IPS-20b (cell line): Measurements from ENCODE around the gene MAN1A1.
"Not testable (repeated sequence)": the region's sequence is repeated elsewhere in the genome, so short reads cannot be mapped to it uniquely, and the experiment has no call there.

ENCODE experiments used
- H3K27ac ChIP-seq: one replicate; pipeline ENCODE4 v1.5.1; 2013; ENCODE audit warnings: low read length
- H3K27me3 ChIP-seq: 2 replicates; pipeline ENCODE4 v1.6.1; 2013; ENCODE audit warnings: mild to moderate bottlenecking, low read length, inconsistent platforms; ENCODE audit not compliant: insufficient read depth
- H3K36me3 ChIP-seq: 2 replicates; pipeline ENCODE4 v1.6.1; 2013; ENCODE audit warnings: low read depth, mild to moderate bottlenecking, inconsistent platforms, low read length, moderate library complexity; ENCODE audit not compliant: insufficient read depth
- H3K4me1 ChIP-seq: 2 replicates; pipeline ENCODE4 v1.6.1; 2013; ENCODE audit warnings: mild to moderate bottlenecking, control low read depth, inconsistent platforms, low read length, moderate library complexity; ENCODE audit not compliant: insufficient read depth
- H3K4me3 ChIP-seq: 2 replicates; pipeline ENCODE4 v1.5.1; 2013; ENCODE audit warnings: mild to moderate bottlenecking, low read length, inconsistent platforms
- H3K9ac ChIP-seq: 2 replicates; pipeline ENCODE4 v1.6.1; 2013; ENCODE audit warnings: low read depth, mild to moderate bottlenecking, inconsistent platforms, low read length, moderate library complexity
- H3K9me3 ChIP-seq: 2 replicates; pipeline ENCODE4 v1.6.1; 2013; ENCODE audit warnings: mild to moderate bottlenecking, low read depth, low read length, inconsistent platforms; ENCODE audit not compliant: insufficient read depth

Gene MAN1A1

DNA sequence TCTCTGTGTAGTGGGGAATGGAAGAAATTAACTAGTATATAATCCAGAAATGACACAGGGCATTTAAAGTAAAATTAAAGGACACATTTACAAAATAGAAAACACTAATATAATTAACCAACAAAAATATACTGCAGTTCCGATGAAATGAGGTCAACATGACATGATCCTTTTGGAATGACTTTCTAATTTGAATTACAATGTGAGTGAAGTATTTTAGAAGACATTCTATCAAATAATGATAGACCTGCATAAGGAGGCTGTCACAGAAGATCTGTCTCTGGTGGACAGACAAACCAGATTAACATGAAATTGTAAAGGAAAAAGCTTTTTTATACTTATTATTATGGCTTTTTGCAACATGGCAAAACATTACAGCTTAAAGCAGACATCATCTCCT lies 170.5 kb downstream of the MAN1A1 start:
- no peaks in the 10 kb centered on the region for H3K9me3 ChIP-seq
- no peak overlapping the region for H3K27ac ChIP-seq
- H3K27me3 ChIP-seq = no peaks in the 10 kb centered on the region
- no peak overlapping the region for H3K4me3 ChIP-seq
- H3K9ac ChIP-seq = no peak overlapping the region
- H3K4me1 ChIP-seq = no peaks in the 10 kb centered on the region; the same call in 1 of the 2 replicates
- no peaks in the 10 kb centered on the region for H3K36me3 ChIP-seq

DNA sequence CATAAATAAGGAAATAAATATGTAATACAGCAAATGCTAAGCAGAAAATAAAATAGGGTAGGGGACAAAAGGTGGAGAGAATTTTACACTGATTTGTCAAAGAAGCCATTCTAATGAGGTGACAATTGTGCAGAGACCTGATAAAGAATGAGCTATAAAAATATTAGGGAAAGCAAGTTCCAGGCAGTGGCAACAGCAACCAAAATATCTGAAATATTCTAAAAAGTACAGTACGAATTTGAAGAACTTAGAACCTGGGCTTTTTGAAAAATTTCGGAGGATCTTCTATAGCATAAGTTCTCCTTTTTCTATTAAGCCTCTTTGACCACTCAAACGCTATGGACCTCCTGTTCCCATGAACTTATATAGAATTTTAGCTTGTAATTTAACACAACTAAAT lies 173.1 kb downstream of the MAN1A1 start:
- Histone ChIP-seq H3K9me3 (no peaks in the 10 kb centered on the region), H3K4me1 (no peaks in the 10 kb centered on the region; the same call in 1 of the 2 replicates), H3K36me3 (no peaks in the 10 kb centered on the region), H3K9ac (no peak overlapping the region), H3K27me3 (no peaks in the 10 kb centered on the region), H3K27ac (no peak overlapping the region), H3K4me3 (no peak overlapping the region)

DNA sequence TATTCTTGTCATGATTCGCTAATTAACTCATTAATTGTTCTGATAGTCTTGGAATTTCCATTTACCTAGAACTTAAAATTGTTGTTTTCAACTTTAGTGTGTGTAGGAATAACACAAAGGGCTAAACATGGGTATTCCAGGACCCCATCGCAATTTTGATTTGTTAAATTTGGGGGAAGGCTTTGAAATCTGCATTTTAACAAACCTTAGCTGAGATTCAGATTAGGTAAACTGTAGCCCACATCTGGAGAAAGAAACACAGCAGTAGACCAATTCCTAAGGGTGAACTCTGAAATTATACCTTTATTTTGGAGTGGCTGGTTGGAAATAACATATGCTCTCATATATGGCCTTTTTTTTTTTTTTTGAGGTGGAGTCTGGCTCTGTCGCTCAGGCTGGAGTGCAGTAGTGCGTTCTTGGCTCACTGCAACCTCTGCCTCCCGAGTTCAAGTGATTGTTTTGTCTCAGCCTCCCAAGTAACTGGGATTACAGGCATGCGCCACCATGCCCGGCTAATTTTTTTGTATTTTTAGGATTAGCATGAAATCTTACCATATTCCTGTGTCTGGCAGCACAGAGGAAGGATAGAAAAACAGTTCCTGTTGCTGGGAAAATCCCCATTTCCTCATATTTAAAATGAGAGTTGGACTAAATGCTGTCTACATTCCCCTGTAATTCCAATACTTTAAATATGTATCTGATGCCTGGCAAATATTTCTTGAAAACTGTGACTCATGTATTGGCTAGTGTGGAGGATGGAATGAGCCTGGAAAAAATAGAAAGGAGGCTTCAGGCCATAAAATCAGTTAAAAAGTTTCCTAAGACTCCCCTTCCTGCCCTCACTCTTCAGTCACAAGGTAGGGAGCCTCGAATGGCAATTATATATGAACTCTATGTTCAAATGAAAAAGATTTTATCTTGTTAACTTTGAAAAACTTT lies 174.4 kb downstream of the MAN1A1 start:
- Histone ChIP-seq H3K27ac (no peak overlapping the region), H3K36me3 (no peaks in the 10 kb centered on the region), H3K9me3 (no peaks in the 10 kb centered on the region), H3K27me3 (no peaks in the 10 kb centered on the region), H3K4me3 (no peak overlapping the region), H3K4me1 (no peaks in the 10 kb centered on the region; the same call in 1 of the 2 replicates), H3K9ac (no peak overlapping the region)

DNA sequence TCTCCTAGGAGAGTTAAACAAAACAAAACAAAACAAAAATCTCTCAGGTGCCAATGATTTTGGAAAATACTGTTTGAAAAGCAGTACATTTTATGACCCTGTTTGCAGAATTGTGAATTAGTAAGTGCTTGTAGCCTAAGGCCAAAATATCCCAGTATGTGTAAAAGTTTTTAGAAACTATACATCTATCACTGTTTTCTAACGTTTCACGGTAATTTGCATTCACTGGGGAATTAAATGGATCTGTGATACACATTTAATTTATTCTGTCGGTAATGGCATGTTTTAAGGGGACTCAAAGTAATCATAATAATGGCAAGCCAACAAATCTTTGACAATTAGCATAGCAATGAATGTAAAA lies 175.5 kb downstream of the MAN1A1 start:
- Histone ChIP-seq H3K27ac (no peak overlapping the region), H3K9ac (no peak overlapping the region), H3K4me1 (no peaks in the 10 kb centered on the region; the same call in 1 of the 2 replicates), H3K9me3 (no peaks in the 10 kb centered on the region), H3K36me3 (no peaks in the 10 kb centered on the region), H3K4me3 (no peak overlapping the region), H3K27me3 (no peaks in the 10 kb centered on the region)

DNA sequence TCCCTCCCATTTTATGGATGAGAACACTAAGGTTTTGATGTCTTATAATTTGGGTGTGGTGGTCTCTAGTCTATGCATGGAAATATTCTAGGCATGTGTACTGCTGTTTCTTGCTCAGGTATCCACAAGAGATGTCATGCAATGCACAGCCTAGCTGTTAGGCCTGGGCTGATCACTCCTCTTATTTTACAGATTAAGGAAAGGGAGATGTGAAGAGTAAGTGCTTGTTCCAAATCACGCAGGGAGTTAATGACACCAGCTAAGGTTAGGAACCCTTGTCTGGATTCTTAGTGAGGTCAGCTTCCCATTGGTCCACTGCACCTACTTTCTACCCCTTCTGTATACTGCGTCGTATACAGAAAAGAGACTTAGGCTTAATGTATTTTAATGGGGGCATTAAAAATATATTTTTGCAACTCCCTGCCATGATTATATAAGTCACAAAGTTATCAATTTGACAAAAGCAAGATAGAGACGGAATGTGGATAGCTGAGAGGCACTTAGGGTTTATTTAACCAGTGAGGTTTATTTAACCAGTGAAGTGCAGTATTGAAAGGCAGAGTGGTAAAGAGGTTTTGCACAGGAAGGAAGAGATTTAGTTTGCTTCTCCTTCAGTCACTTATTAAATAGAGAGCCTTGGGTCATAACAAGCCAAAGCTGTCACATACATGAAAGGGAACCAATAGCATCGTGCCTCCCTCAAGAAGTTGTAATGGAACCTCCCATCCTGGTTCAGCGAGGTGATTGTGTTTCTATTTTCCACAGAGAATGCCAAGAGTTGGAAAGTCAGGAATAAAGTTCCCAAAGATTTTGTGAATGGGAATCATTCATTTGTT lies 176.1 kb downstream of the MAN1A1 start:
- Histone ChIP-seq H3K36me3 (no peaks in the 10 kb centered on the region), H3K9me3 (no peaks in the 10 kb centered on the region), H3K27ac (no peak overlapping the region), H3K4me1 (no peaks in the 10 kb centered on the region), H3K27me3 (no peaks in the 10 kb centered on the region), H3K9ac (no peak overlapping the region), H3K4me3 (no peak overlapping the region)

DNA sequence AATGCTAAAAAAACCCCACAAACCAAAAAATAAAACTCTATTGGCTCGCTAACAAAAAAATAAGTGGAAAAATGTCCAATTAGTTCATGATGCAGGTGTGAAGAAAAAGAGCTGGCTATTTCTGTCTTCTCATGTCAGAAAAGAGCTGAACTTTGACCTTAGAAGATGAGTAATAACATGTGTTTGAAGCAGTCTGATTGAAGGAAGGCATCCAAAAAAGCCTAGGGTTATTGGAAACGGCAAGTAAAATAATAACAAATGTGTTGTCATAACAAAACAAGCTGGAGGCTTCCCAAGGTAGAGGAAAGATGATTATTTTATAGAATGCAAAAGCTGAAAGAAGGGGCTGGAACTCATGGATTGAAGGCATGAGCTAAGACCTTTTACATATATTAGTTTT lies 176.7 kb downstream of the MAN1A1 start:
- H3K9ac ChIP-seq = no peak overlapping the region
- H3K36me3 ChIP-seq = no peaks in the 10 kb centered on the region
- H3K4me1 ChIP-seq = no peaks in the 10 kb centered on the region
- no peaks in the 10 kb centered on the region for H3K27me3 ChIP-seq
- no peaks in the 10 kb centered on the region for H3K9me3 ChIP-seq
- H3K27ac ChIP-seq = no peak overlapping the region
- no peak overlapping the region for H3K4me3 ChIP-seq

DNA sequence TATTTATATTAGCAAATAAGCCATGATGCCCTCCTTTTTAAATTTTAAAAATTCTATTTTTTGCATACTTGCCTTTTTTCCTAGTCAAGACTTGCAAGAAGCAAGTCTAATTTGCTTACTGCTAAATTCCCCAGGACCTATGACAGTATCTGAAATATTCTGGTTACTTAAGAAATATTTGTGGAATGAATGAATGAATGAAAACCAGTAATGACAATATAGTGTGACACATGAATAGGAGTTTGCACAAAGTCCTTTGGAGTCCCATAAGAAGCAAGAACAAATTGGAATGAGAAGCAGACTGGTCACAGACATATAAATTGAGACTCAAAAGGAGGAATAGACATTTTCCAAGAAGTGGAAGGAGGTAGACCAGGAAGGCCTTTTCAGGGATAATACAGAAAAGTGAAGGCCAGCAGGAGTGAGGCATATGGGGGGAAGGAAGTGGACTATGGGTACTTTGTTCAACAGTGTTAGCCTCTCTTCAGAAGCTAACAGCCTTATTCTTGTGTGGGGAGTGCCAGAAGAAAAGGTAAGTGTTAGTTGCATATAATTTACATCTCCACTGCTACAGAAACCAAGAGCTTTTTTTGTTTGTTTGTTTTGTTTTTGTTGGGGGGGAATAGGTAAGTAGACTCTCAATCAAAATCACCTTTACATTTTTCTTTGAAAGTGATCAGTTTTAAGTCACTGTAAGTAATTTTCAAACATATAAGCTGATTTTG lies 177.5 kb downstream of the MAN1A1 start:
- no peaks in the 10 kb centered on the region for H3K4me1 ChIP-seq
- H3K36me3 ChIP-seq = no peaks in the 10 kb centered on the region
- no peaks in the 10 kb centered on the region for H3K9me3 ChIP-seq
- no peak overlapping the region for H3K27ac ChIP-seq
- no peak overlapping the region for H3K9ac ChIP-seq
- no peaks in the 10 kb centered on the region for H3K27me3 ChIP-seq
- H3K4me3 ChIP-seq = no peak overlapping the region

DNA sequence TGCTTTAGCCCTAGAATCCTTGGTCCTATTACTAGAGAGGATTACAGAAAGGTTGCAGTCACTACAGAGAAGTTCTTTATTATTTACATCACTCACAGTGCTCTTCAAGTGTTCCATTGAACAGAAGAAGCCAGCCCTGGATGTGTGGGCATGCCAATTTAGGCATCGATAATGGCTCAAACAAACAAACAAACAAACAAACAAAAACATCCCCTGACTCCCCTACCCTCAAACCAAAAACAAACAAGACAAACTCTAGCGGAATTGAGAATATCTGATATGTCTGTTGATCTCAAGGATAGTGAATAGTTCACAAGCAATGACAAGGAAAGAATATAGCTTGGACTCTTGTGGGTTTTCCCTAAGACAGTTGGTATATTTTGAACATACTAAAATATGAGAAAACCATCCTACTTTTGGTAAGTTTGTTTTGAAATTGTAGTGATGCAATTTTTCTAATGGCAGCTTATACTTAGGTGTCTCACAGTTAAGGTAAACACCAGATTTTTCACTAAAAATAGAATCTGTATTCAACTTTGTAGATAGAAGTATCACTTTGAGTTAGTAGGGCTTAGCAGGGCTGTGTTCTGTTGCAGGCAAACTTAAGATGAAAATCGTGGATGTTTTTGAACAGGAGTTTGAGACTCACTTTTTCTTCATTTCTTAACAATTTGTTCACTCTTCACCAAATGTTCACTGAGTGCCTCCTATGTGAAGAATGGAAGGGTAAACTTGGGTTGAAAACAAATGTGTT lies 178.3 kb downstream of the MAN1A1 start:
- no peak overlapping the region for H3K4me3 ChIP-seq
- no peaks in the 10 kb centered on the region for H3K36me3 ChIP-seq
- H3K4me1 ChIP-seq = no peaks in the 10 kb centered on the region
- no peak overlapping the region for H3K27ac ChIP-seq
- H3K27me3 ChIP-seq = no peaks in the 10 kb centered on the region
- no peak overlapping the region for H3K9ac ChIP-seq
- no peaks in the 10 kb centered on the region for H3K9me3 ChIP-seq

DNA sequence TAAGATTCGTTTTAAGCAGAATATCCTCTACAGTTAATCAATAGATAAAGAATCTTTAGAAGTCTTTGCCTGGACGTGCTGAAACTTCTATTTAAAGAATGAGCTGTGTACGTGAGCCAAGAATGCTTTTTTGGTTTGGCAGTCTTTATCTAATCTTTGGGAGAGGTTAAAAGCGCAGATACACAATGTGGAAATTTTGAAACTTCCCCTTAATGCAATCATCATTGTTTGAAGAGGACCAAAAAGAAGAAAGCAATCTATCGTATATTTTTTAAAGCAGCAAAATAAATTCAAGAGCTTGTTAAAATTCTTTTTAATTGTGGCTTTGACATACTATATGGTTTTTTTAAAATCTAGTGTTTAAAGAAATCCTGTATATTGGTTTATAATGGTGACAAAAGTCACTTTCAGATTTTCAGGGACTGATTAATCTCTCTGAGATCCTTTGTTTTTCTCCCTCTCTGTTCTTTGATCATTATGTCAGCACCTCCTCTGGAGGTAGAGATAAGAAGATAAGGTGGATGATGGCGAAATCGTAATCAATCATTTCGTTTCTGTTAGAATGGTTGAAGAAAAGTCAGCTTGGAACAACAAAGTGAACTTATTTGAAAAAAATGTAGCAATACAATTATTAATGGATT lies 179.0 kb downstream of the MAN1A1 start:
- Histone ChIP-seq H3K9me3 (no peaks in the 10 kb centered on the region), H3K36me3 (no peaks in the 10 kb centered on the region), H3K27me3 (no peaks in the 10 kb centered on the region), H3K4me3 (no peak overlapping the region), H3K27ac (no peak overlapping the region), H3K9ac (no peak overlapping the region), H3K4me1 (no peaks in the 10 kb centered on the region)

DNA sequence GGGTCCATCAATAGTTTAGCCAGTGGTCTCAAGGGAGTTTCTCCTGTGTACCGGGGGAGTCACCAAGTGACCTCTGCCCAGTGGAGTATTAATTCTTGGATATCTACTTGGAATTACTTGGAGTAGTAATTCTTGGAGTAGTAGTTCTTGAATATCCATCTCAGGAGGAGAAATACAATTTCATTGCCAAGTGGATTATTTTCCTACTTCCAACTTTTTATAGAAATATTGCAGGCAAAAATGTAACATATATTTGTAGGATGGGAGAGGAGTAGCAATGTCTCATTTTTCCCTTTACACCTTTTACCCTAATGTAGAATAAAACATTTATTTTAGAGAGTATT lies 179.5 kb downstream of the MAN1A1 start:
- H3K4me1 ChIP-seq = no peaks in the 10 kb centered on the region
- no peaks in the 10 kb centered on the region for H3K36me3 ChIP-seq
- no peak overlapping the region for H3K9ac ChIP-seq
- no peak overlapping the region for H3K4me3 ChIP-seq
- no peaks in the 10 kb centered on the region for H3K27me3 ChIP-seq
- H3K9me3 ChIP-seq = no peaks in the 10 kb centered on the region
- H3K27ac ChIP-seq = no peak overlapping the region

DNA sequence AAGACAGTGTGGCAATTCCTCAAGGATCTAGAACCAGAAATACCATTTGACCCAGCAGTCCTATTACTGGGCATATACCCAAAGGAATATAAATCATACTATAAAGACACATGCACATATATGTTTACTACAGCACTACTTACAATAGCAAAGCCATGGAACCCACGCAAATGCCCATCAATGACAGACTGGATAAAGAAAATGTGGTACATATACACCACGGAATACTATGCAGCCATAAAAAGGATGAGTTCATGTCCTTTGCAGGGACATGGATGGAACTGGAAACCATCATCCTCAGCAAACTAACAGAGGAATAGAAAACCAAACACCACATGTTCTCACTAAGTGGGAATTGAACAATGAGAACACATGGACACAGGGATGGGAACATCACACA lies 180.2 kb downstream of the MAN1A1 start:
- H3K27ac ChIP-seq, H3K9me3 ChIP-seq, H3K4me1 ChIP-seq, H3K27me3 ChIP-seq, H3K9ac ChIP-seq, H3K36me3 ChIP-seq, H3K4me3 ChIP-seq: not testable (repeated sequence)
